Spleen (tissue), 11 donors: ENCODE data around the gene CILP2. TPM values are rescaled to one million over a fixed set of nuclear protein-coding genes. Genes with fewer than 3 reads are reported as not detected.

Experiments used
- DNase-seq: peaks from one replicate; pipeline ENCODE4 v3.0.0-alpha.2; 2020
- H3K27ac ChIP-seq, 8 donors: fragments of 200-600 bp; sonication (generic) in 7 of 8; 1 replicate in 4 of 8; 2 replicates in 4 of 8; pipeline versions ENCODE4 v1.5.0 to v1.8.0; 2016 to 2021; ENCODE audit warnings: inconsistent platforms in 4 of 8, mild to moderate bottlenecking in 4 of 8, moderate library complexity in 1 of 8
- H3K27me3 ChIP-seq, 7 donors: fragments of 200-600 bp; sonication (generic) in 6 of 7; replicated peaks in 1 of 7; 1 replicate in 4 of 7; 2 replicates in 3 of 7; pipeline versions ENCODE4 v1.5.0 to v1.8.0; 2016 to 2021; ENCODE audit warnings: inconsistent platforms in 3 of 7, mild to moderate bottlenecking in 1 of 7
- H3K36me3 ChIP-seq, 6 donors: fragments of 200-600 bp; sonication (generic) in 5 of 6; 1 replicate in 4 of 6; 2 replicates in 2 of 6; pipeline versions ENCODE4 v1.5.0 to v1.8.0; 2016 to 2021; ENCODE audit warnings: inconsistent platforms in 2 of 6
- H3K4me1 ChIP-seq, 6 donors: fragments of 200-600 bp; sonication (generic) in 5 of 6; 1 replicate in 3 of 6; 2 replicates in 3 of 6; pipeline versions ENCODE4 v1.5.0 to v1.8.0; 2016 to 2021; ENCODE audit warnings: inconsistent platforms in 3 of 6
- H3K4me3 ChIP-seq, 8 donors: fragments of 200-600 bp; sonication (generic) in 7 of 8; 1 replicate in 4 of 8; 2 replicates in 4 of 8; pipeline versions ENCODE4 v1.5.0 to v1.8.0; 2016 to 2021; ENCODE audit warnings: inconsistent platforms in 4 of 8, mild to moderate bottlenecking in 4 of 8, moderate library complexity in 2 of 8
- H3K9me3 ChIP-seq, 8 donors: fragments of 200-600 bp; sonication (generic) in 7 of 8; 1 replicate in 4 of 8; 2 replicates in 4 of 8; pipeline versions ENCODE4 v1.5.0 to v1.8.0; 2016 to 2021; ENCODE audit warnings: inconsistent platforms in 4 of 8
- CTCF ChIP-seq, 11 experiments: fragments of 200-600 bp in 7 of 11; fragments of 450-650 bp in 4 of 11; sonication (generic) in 4 of 11; IDR thresholded peaks in 8 of 11; conservative IDR thresholded peaks in 3 of 11; 1 replicate in 7 of 11; 2 replicates in 4 of 11; pipeline versions ENCODE4 v1.4.0 to v1.8.0; 2016 to 2021; ENCODE audit warnings: antibody characterized with exemption in 11 of 11, inconsistent platforms in 4 of 11, mild to moderate bottlenecking in 1 of 11
- POLR2A ChIP-seq, 3 donors: fragments of 450-650 bp; IDR thresholded peaks; one replicate each; pipeline ENCODE4 v1.5.1; 2017; ENCODE audit warnings: antibody characterized with exemption in 3 of 3, mild to moderate bottlenecking in 1 of 3
- POLR2AphosphoS5 ChIP-seq, 3 donors: sonication (generic); formaldehyde crosslinking; IDR thresholded peaks; one replicate each; pipeline ENCODE4 v1.5.1; 2017; ENCODE audit warnings: antibody characterized with exemption in 3 of 3
- WGBS, 5 donors: extraction: QIAGEN DNeasy Blood & Tissue Kit in 3 of 5; methylation state at CpG; one replicate each; pipeline versions ENCODE4 v1.1.5 to v1.1.7; 2013 to 2018; 5-methylcytosine and 5-hydroxymethylcytosine counted together
- intact Hi-C: fragments of 100-400 bp; cut with DNase I; formaldehyde crosslinking; loops from one replicate; pipeline ENCODE4 v1.15.0; 2023; ENCODE audit warnings: low total_unique reads
- polyA plus RNA-seq, 3 donors: library from polyadenylated mRNA; stranded (reverse); fragments of 200-250 nt; gene quantifications; one replicate each; pipeline ENCODE4 v1.2.1, GENCODE V29; 2013
- total RNA-seq, 7 donors: library from RNA; depleted of rRNA in 3 of 7; stranded (reverse); fragments of >200 nt in 3 of 7; fragmentation: NEBNext Ultra II Directional in 4 of 7; extraction: Animal tissue kit (Norgen Biotek cat#: 25700) in 4 of 7; gene quantifications; one replicate each; pipeline versions ENCODE4 v1.1.0 to v1.2.1, GENCODE V29; 2016 to 2021
- donor health status: healthy with polysubstance abuse.
- donor health status: DM: no; HTN: no; CAD: no; lungs with moderate emphysema.
- donor health status: DM: no; HTN: no; CAD: no.
- donor health status: Bipolar disorder and iron deficiency.
- donor health status: healthy.
- donor health status: DM: no; HTN: no; CAD: no.
- donor health status: DM: yes; HTN: yes; CAD: no.

The CILP2 gene
- total and polyA plus RNA-seq, 10 donors, result 0.15 to 1.3 (median 0.43) TPM; not detected in 1

DNA sequence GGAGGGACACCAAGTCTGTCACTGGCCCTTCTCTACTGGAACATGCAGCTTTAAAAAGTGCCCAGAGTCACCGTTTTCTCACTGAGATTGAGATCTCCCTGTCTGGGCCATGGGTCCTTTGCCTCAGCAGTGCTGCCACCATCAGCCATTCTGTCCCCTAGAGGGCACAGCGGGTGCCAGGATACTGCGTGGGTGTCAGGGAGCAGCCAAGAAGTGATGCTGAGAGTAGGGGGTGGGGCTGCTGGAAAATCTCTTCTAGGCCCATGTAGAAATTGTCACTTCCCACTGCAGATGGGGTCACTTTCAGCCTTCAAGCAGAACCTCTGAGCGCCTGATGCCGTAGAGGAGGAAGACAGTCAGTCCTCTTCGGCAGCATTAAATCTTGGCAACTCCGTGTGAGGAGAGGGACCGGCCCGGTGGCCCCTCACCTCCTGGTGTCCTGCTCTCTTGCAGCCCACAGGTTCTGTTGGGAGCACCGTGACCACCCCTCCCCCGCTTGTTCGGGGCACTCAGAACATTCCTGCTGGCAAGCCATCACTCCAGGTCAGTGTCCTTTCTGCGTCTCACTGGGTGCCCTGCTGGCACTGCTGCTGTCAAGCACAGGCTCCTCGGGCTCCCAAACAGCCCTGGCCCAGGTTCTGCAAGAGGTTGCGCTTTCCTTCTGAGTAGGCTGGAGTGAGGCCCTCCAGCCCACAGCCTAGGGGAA, 44.1 kb upstream of the CILP2 start:
- H3K4me3 ChIP-seq, result no peak overlapping the region
- no peaks in the 10 kb centered on the region for H3K27me3 ChIP-seq
- no peaks in the 10 kb centered on the region for H3K9me3 ChIP-seq
- WGBS, 5 donors, result 90 to 95% (median 91%) methylated on average over 13 to 15 of the region's 15 CpGs
- peak; percentile 58 for DNase-seq
- intact Hi-C loops, result loop anchor here (5.0 kb wide), 1 partner anchor 127 kb away; no protein-coding TSS in a partner anchor
- TF ChIP-seq POLR2AphosphoS5 (IDR thresholded peaks at IDR 0.05), result peak in 1 of 3 donors; percentile 33
- no peak for TF ChIP-seq CTCF (IDR thresholded peaks at IDR 0.05 in 8 of 11, conservative IDR thresholded peaks at IDR 0.05 in 3 of 11)
- H3K36me3 ChIP-seq, result peaks cover 0 to 84% (median 66%) of the 10 kb centered on the region in 6 donors
- peak overlapping the region in 1 of 8 donors; percentile 4 for H3K27ac ChIP-seq
- peaks cover 17 to 55% (median 21%) of the 10 kb centered on the region in 6 donors for H3K4me1 ChIP-seq

DNA sequence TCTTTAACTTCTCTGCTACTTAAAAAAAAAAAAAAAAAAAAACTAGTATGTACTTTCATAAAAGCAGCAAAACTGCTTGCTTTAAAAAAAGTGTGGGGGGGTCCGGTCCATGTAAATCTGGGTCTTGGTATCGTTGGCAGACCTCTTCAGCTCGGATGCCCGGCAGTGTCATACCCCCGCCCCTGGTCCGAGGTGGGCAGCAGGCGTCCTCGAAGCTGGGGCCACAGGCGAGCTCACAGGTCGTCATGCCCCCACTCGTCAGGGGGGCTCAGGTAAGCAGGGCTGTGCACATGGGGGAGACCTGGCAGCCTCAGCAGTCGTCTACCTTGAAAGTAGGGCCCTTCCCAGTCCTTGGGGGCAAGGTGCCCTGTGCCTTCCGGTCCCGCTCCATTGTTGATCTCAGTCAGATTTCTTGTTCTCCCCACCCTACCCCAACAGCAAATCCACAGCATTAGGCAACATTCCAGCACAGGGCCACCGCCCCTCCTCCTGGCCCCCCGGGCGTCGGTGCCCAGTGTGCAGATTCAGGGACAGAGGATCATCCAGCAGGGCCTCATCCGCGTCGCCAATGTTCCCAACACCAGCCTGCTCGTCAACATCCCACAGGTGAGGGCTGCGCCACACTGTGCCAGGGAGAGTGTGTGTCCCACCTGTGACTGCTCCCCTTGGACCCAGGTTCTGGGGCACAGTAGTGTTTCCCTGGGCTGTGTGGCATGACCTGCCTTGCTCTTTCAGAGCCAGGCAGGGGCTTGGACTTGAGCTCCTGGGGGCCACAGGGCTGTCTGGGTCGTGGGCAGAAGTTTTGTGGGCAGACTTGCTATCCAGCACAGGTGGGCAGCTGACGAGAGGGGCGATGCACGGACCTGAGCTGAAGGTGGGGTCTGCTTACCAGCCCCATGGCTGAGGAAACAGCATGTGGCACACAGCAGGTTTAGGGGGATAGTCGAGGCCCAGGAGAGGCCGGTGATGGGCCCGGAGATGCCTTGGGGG, 42.2 kb upstream of the CILP2 start:
- peaks cover 0 to 36% (median 2%) of the 10 kb centered on the region in 6 donors for H3K4me1 ChIP-seq
- no peaks in the 10 kb centered on the region for H3K9me3 ChIP-seq
- no peak for DNase-seq
- 91 to 96% (median 95%) methylated on average over 28 to 30 of the region's 30 CpGs for WGBS, 5 donors
- H3K4me3 ChIP-seq, result no peak overlapping the region
- H3K36me3 ChIP-seq, result peaks cover 0 to 100% (median 85%) of the 10 kb centered on the region in 6 donors
- TF ChIP-seq CTCF (IDR thresholded peaks at IDR 0.05 in 8 of 11, conservative IDR thresholded peaks at IDR 0.05 in 3 of 11) (no peak), POLR2A (IDR thresholded peaks at IDR 0.05) (no peak), POLR2AphosphoS5 (IDR thresholded peaks at IDR 0.05) (peak in 1 of 3 donors; percentile 11)
- intact Hi-C loops, result no loop called here
- H3K27me3 ChIP-seq, result no peaks in the 10 kb centered on the region
- H3K27ac ChIP-seq, result no peak overlapping the region

GRCh38 chr19:19498255-19498991, 39.6 kb upstream of the CILP2 start:
- Histone ChIP-seq H3K4me3 (no peak overlapping the region), H3K36me3 (peaks cover 0 to 100% (median 96%) of the 10 kb centered on the region in 6 donors), H3K27me3 (no peaks in the 10 kb centered on the region), H3K9me3 (no peaks in the 10 kb centered on the region), H3K27ac (no peak overlapping the region), H3K4me1 (peaks cover 0 to 21% (median 0%) of the 10 kb centered on the region in 6 donors)
- no peak for TF ChIP-seq CTCF (IDR thresholded peaks at IDR 0.05 in 8 of 11, conservative IDR thresholded peaks at IDR 0.05 in 3 of 11)
- peak in 1 of 3 donors; percentile 52 for TF ChIP-seq POLR2AphosphoS5 (IDR thresholded peaks at IDR 0.05)
- WGBS, 5 donors, result 93 to 96% (median 94%) methylated on average over 17 to 33 of the region's 33 CpGs
- peak; percentile 59 for DNase-seq
- intact Hi-C loops, result no loop called here
